ENCODE results near the gene SLC4A5. TPM values are rescaled to one million over a fixed set of nuclear protein-coding genes. Genes with fewer than 3 reads are reported as not detected.
"Not testable (repeated sequence)": the region's sequence is repeated elsewhere in the genome, so short reads cannot be mapped to it uniquely, and the experiment has no call there.

SLC4A5 gene
- total RNA-seq, 1 donor from 2014 or later, result 4.7 TPM

- DNase-seq (ENCODE audit: low spot score), result no peak
These were observed 143.3 kb downstream of the SLC4A5 start for GRCh38 chr2:74199871-74200305.

- no peak for DNase-seq (ENCODE audit: low spot score)
These were observed 143.9 kb downstream of the SLC4A5 start for GRCh38 chr2:74199275-74199701.

- DNase-seq (ENCODE audit: low spot score), result peak; percentile 93
These were observed 144.5 kb downstream of the SLC4A5 start, which contains the start of gene MTHFD2 for GRCh38 chr2:74198461-74199274. MTHFD2 (plus strand) TSS chr2:74198615; CDS start chr2:74198642, 27 bp downstream.

GRCh38 chr2:74198023-74198460 lies 145.2 kb downstream of the SLC4A5 start:
- no peak for DNase-seq (ENCODE audit: low spot score)

GRCh38 chr2:74197049-74197448 lies 146.2 kb downstream of the SLC4A5 start:
- DNase-seq (ENCODE audit: low spot score), result no peak

GRCh38 chr2:74194799-74195198 lies 148.4 kb downstream of the SLC4A5 start:
- DNase-seq (ENCODE audit: low spot score), result no peak

GRCh38 chr2:74191596-74192380 lies 151.4 kb downstream of the SLC4A5 start:
- DNase-seq (ENCODE audit: low spot score), result no peak

GRCh38 chr2:74188696-74189095 lies 154.5 kb downstream of the SLC4A5 start:
- DNase-seq (ENCODE audit: low spot score), result no peak

GRCh38 chr2:74188018-74188601 lies 155.1 kb downstream of the SLC4A5 start:
- no peak for DNase-seq (ENCODE audit: low spot score)

- not testable (repeated sequence) for DNase-seq (ENCODE audit: low spot score)
These were observed 156.5 kb downstream of the SLC4A5 start for GRCh38 chr2:74186706-74187105.

GRCh38 chr2:74186038-74186437 lies 157.2 kb downstream of the SLC4A5 start:
- peak; percentile 34 for DNase-seq (ENCODE audit: low spot score)

- no peak for DNase-seq (ENCODE audit: low spot score)
These were observed 159.3 kb downstream of the SLC4A5 start for GRCh38 chr2:74183878-74184277.

GRCh38 chr2:74181739-74182138 lies 161.5 kb downstream of the SLC4A5 start:
- DNase-seq (ENCODE audit: low spot score), result peak; percentile 51

GRCh38 chr2:74179063-74179865 lies 164.0 kb downstream of the SLC4A5 start:
- no peak for DNase-seq (ENCODE audit: low spot score)

- DNase-seq (ENCODE audit: low spot score), result peak; percentile 98
These were observed 164.8 kb downstream of the SLC4A5 start, which contains the start of gene MOB1A for GRCh38 chr2:74178211-74179062. MOB1A (minus strand) TSS chr2:74178879; CDS start chr2:74178674, 205 bp downstream.

GRCh38 chr2:74177696-74178095 lies 165.5 kb downstream of the SLC4A5 start:
- DNase-seq (ENCODE audit: low spot score), result no peak

- no peak for DNase-seq (ENCODE audit: low spot score)
These were observed 168.3 kb downstream of the SLC4A5 start for GRCh38 chr2:74174909-74175308.

- no peak for DNase-seq (ENCODE audit: low spot score)
These were observed 174.5 kb downstream of the SLC4A5 start for GRCh38 chr2:74168739-74169138.
